WERI-Rb-1 (cell line): ENCODE data around the gene PDE4C.

Experiments used
- DNase-seq: peaks from one replicate; pipeline ENCODE4 v3.0.0-alpha.2; 2020
- H3K27ac ChIP-seq: fragments of 250-450 bp; sonication (Bioruptor Pico); 2 replicates; pipeline ENCODE4 v1.5.1; 2020; ENCODE audit warnings: mild to moderate bottlenecking, moderate library complexity
- H3K27me3 ChIP-seq: fragments of 250-450 bp; sonication (Bioruptor Pico); 2 replicates; pipeline ENCODE4 v1.5.1; 2021; ENCODE audit warnings: mild to moderate bottlenecking, low read depth, moderate library complexity; ENCODE audit not compliant: insufficient read depth, severe bottlenecking
- H3K36me3 ChIP-seq: fragments of 250-450 bp; sonication (Bioruptor Pico); 2 replicates; pipeline ENCODE4 v1.5.1; 2020; ENCODE audit warnings: mild to moderate bottlenecking, moderate library complexity
- H3K4me3 ChIP-seq: 2 replicates; pipeline ENCODE4 v1.5.1; 2011; ENCODE audit warnings: low read depth, mild to moderate bottlenecking, control low read depth, low read length
- H3K9me3 ChIP-seq: fragments of 250-450 bp; sonication (Bioruptor Pico); 2 replicates; pipeline ENCODE4 v1.5.1; 2021; ENCODE audit warnings: mild to moderate bottlenecking, moderate library complexity; ENCODE audit not compliant: severe bottlenecking
- CTCF ChIP-seq: IDR thresholded peaks from 2 replicates; pipeline ENCODE4 v1.5.1; 2011; ENCODE audit warnings: low read depth, mild to moderate bottlenecking, control low read depth, inconsistent platforms, low read length

PDE4C gene

GRCh38 chr19:18229474-18229873, 3.2 kb upstream of the PDE4C start:
- H3K36me3 ChIP-seq = no peaks in the 10 kb centered on the region
- no peak overlapping the region for H3K27ac ChIP-seq
- H3K9me3 ChIP-seq = no peaks in the 10 kb centered on the region
- H3K27me3 ChIP-seq = no peaks in the 10 kb centered on the region
- no peak overlapping the region for H3K4me3 ChIP-seq
- 0 out of 2 replicates have a peak, but pooled peaks have one; percentile 26 for TF ChIP-seq CTCF
- no peak for DNase-seq

- DNase-seq = no peak
- no peak overlapping the region for H3K27ac ChIP-seq
- H3K36me3 ChIP-seq = no peaks in the 10 kb centered on the region
- H3K4me3 ChIP-seq = no peak overlapping the region
- no peak for TF ChIP-seq CTCF
- no peaks in the 10 kb centered on the region for H3K9me3 ChIP-seq
- H3K27me3 ChIP-seq = no peaks in the 10 kb centered on the region
Observed at GRCh38 chr19:18227781-18228271, 1.6 kb upstream of the PDE4C start.

- no peak overlapping the region for H3K27ac ChIP-seq
- DNase-seq = no peak
- no peak overlapping the region for H3K4me3 ChIP-seq
- no peaks in the 10 kb centered on the region for H3K36me3 ChIP-seq
- no peak for TF ChIP-seq CTCF
- H3K9me3 ChIP-seq = no peaks in the 10 kb centered on the region
- H3K27me3 ChIP-seq = no peaks in the 10 kb centered on the region
Observed at GRCh38 chr19:18226956-18227780, 930 bp upstream of the PDE4C start.

GRCh38 chr19:18225355-18225701, 910 bp downstream of the PDE4C start:
- peak overlapping the region; percentile 42 for H3K4me3 ChIP-seq

GRCh38 chr19:18224525-18225354, 1.5 kb downstream of the PDE4C start:
- Histone ChIP-seq H3K27me3 (no peaks in the 10 kb centered on the region), H3K36me3 (no peaks in the 10 kb centered on the region), H3K9me3 (no peaks in the 10 kb centered on the region), H3K27ac (peak overlapping the region; percentile 71), H3K4me3 (peak overlapping the region; percentile 42)
- peak; percentile 99 for DNase-seq
- no peak for TF ChIP-seq CTCF

More at GRCh38 chr19:18225355-18225701, 910 bp downstream of the PDE4C start:
- Histone ChIP-seq H3K27ac (peak overlapping the region; percentile 71), H3K36me3 (no peaks in the 10 kb centered on the region), H3K27me3 (no peaks in the 10 kb centered on the region), H3K9me3 (no peaks in the 10 kb centered on the region)
- no peak for TF ChIP-seq CTCF
- DNase-seq = no peak
